Measurements from ENCODE around the gene LIMCH1.

Gene LIMCH1

GRCh38 chr4:41532882-41533281 lies 5.1 kb upstream of the LIMCH1 start:
- no peak for DNase-seq (ENCODE audit: low spot score)

GRCh38 chr4:41533680-41534079 lies 4.3 kb upstream of the LIMCH1 start:
- DNase-seq (ENCODE audit: low spot score) = no peak

GRCh38 chr4:41534404-41534803 lies 3.6 kb upstream of the LIMCH1 start:
- no peak for DNase-seq (ENCODE audit: low spot score)

GRCh38 chr4:41535911-41536371 lies 2.0 kb upstream of the LIMCH1 start:
- DNase-seq (ENCODE audit: low spot score) = no peak

- DNase-seq (ENCODE audit: low spot score) = no peak
Measured at GRCh38 chr4:41537292-41537890, 566 bp upstream of the LIMCH1 start.

- DNase-seq (ENCODE audit: low spot score) = no peak
Measured at GRCh38 chr4:41538887-41539498, 1.0 kb downstream of the LIMCH1 start.

- no peak for DNase-seq (ENCODE audit: low spot score)
Measured at GRCh38 chr4:41539711-41540110, 1.8 kb downstream of the LIMCH1 start.

- DNase-seq (ENCODE audit: low spot score) = no peak
Measured at GRCh38 chr4:41540687-41541086, 2.7 kb downstream of the LIMCH1 start.

- DNase-seq (ENCODE audit: low spot score) = no peak
Measured at GRCh38 chr4:41541687-41542094, 3.7 kb downstream of the LIMCH1 start.

GRCh38 chr4:41542526-41543275 lies 4.7 kb downstream of the LIMCH1 start:
- no peak for DNase-seq (ENCODE audit: low spot score)

GRCh38 chr4:41545238-41545637 lies 7.3 kb downstream of the LIMCH1 start:
- DNase-seq (ENCODE audit: low spot score) = no peak

- DNase-seq (ENCODE audit: low spot score) = no peak
Measured at GRCh38 chr4:41546638-41547037, 8.7 kb downstream of the LIMCH1 start.

GRCh38 chr4:41548305-41548880 lies 10.4 kb downstream of the LIMCH1 start:
- no peak for DNase-seq (ENCODE audit: low spot score)

GRCh38 chr4:41549478-41549877 lies 11.5 kb downstream of the LIMCH1 start:
- DNase-seq (ENCODE audit: low spot score) = no peak

- no peak for DNase-seq (ENCODE audit: low spot score)
Measured at GRCh38 chr4:41550308-41550707, 12.4 kb downstream of the LIMCH1 start.

GRCh38 chr4:41551536-41551935 lies 13.6 kb downstream of the LIMCH1 start:
- DNase-seq (ENCODE audit: low spot score) = no peak

GRCh38 chr4:41554905-41555304 lies 16.9 kb downstream of the LIMCH1 start:
- no peak for DNase-seq (ENCODE audit: low spot score)

GRCh38 chr4:41556526-41556925 lies 18.6 kb downstream of the LIMCH1 start:
- DNase-seq (ENCODE audit: low spot score) = no peak

GRCh38 chr4:41559940-41560516 lies 22.1 kb downstream of the LIMCH1 start:
- DNase-seq (ENCODE audit: low spot score) = no peak

GRCh38 chr4:41561244-41561643 lies 23.3 kb downstream of the LIMCH1 start:
- DNase-seq (ENCODE audit: low spot score) = no peak

- no peak for DNase-seq (ENCODE audit: low spot score)
Measured at GRCh38 chr4:41567186-41567585, 29.2 kb downstream of the LIMCH1 start.

GRCh38 chr4:41568363-41568762 lies 30.4 kb downstream of the LIMCH1 start:
- no peak for DNase-seq (ENCODE audit: low spot score)

- no peak for DNase-seq (ENCODE audit: low spot score)
Measured at GRCh38 chr4:41569961-41570360, 32.0 kb downstream of the LIMCH1 start.
